Small intestine (tissue), 7 donors: ENCODE results near the gene MRPL27. TPM values are rescaled to one million over a fixed set of nuclear protein-coding genes. Genes with fewer than 3 reads are reported as not detected.

Experiments used
- DNase-seq, 2 donors: peaks; one replicate each; pipeline versions ENCODE4 v3.0.0 to v3.0.0-alpha.2; 2013
- FAIRE-seq: peaks from 2 replicates; lab custom pipeline; 2012; peaks lifted over from hg19 to GRCh38; lab: Jason Lieb, UNC
- H3K27ac ChIP-seq, 3 donors: one replicate each; pipeline ENCODE4 v1.5.1; 2013; ENCODE audit warnings: low read length in 2 of 3, mild to moderate bottlenecking in 2 of 3, control low read depth in 1 of 3, inconsistent platforms in 1 of 3, low read depth in 1 of 3, moderate library complexity in 1 of 3
- H3K27me3 ChIP-seq, 3 donors: one replicate each; pipeline ENCODE4 v1.6.1; 2013; ENCODE audit warnings: low read length in 3 of 3, inconsistent platforms in 1 of 3; ENCODE audit not compliant: control insufficient read depth in 3 of 3, insufficient read depth in 3 of 3
- H3K36me3 ChIP-seq, 3 donors: one replicate each; pipeline ENCODE4 v1.6.1; 2013; ENCODE audit warnings: low read length in 3 of 3, inconsistent platforms in 1 of 3, low read depth in 1 of 3, mild to moderate bottlenecking in 1 of 3, moderate library complexity in 1 of 3; ENCODE audit not compliant: control insufficient read depth in 3 of 3, insufficient read depth in 2 of 3
- H3K4me1 ChIP-seq, 3 donors: one replicate each; pipeline ENCODE4 v1.6.1; 2013; ENCODE audit warnings: low read length in 2 of 3, inconsistent platforms in 1 of 3, low read depth in 1 of 3, mild to moderate bottlenecking in 1 of 3, moderate library complexity in 1 of 3; ENCODE audit not compliant: control insufficient read depth in 3 of 3, insufficient read depth in 2 of 3
- H3K4me3 ChIP-seq, 3 donors: one replicate each; pipeline ENCODE4 v1.5.1; 2013; ENCODE audit warnings: low read length in 3 of 3, control low read depth in 1 of 3, inconsistent platforms in 1 of 3, low read depth in 1 of 3, mild to moderate bottlenecking in 1 of 3, moderate library complexity in 1 of 3
- H3K9me3 ChIP-seq, 2 donors: one replicate each; pipeline ENCODE4 v1.6.1; 2013; ENCODE audit warnings: low read depth in 1 of 2, low read length in 1 of 2; ENCODE audit not compliant: control insufficient read depth in 2 of 2, insufficient read depth in 1 of 2
- WGBS, 3 donors: extraction: QIAGEN DNeasy Blood & Tissue Kit; methylation state at CpG; one replicate each; pipeline ENCODE4 v1.1.7; 2013; 5-methylcytosine and 5-hydroxymethylcytosine counted together
- polyA plus RNA-seq, 4 donors: library from polyadenylated mRNA; stranded (reverse) in 3 of 4; unstranded in 1 of 4; fragments of 200-250 nt in 3 of 4; fragments of 120-200 nt in 1 of 4; gene quantifications; one replicate each; pipeline versions ENCODE4 v1.2.1 to v1.2.3, GENCODE V29; 2013
- donor health status: healthy with polysubstance abuse.
- donor health status: control.
- donor health status: control.
- donor health status: Bipolar disorder and iron deficiency.
- donor health status: healthy.

The MRPL27 gene
- polyA plus RNA-seq, 4 donors, result 70.9 to 247 (median 163) TPM

- Histone ChIP-seq H3K36me3 (peaks cover 11 to 95% (median 13%) of the 10 kb centered on the region in 3 donors), H3K4me1 (no peaks in the 10 kb centered on the region), H3K9me3 (no peaks in the 10 kb centered on the region), H3K4me3 (no peak overlapping the region), H3K27me3 (no peaks in the 10 kb centered on the region), H3K27ac (no peak overlapping the region)
- DNase-seq (no peak), FAIRE-seq (no peak)
- 93 to 97% (median 94%) methylated on average over 12 of the region's 12 CpGs for whole genome bisulfite sequencing, 3 donors
Observed at GRCh38 chr17:50356418-50356817, 16.6 kb downstream of the MRPL27 start.

- no peaks in the 10 kb centered on the region for H3K9me3 ChIP-seq
- H3K27ac ChIP-seq, result no peak overlapping the region
- no peaks in the 10 kb centered on the region for H3K27me3 ChIP-seq
- H3K4me3 ChIP-seq, result no peak overlapping the region
- FAIRE-seq (no peak), DNase-seq (no peak)
- H3K36me3 ChIP-seq, result peaks cover 11 to 90% (median 13%) of the 10 kb centered on the region in 3 donors
- WGBS, 3 donors, result 90 to 94% (median 92%) methylated on average over 19 to 20 of the region's 20 CpGs
- H3K4me1 ChIP-seq, result no peaks in the 10 kb centered on the region
Observed at GRCh38 chr17:50355701-50356341, 17.2 kb downstream of the MRPL27 start.

- Histone ChIP-seq H3K9me3 (no peaks in the 10 kb centered on the region), H3K36me3 (peaks cover 11 to 88% (median 13%) of the 10 kb centered on the region in 3 donors), H3K27me3 (no peaks in the 10 kb centered on the region), H3K4me1 (no peaks in the 10 kb centered on the region), H3K4me3 (no peak overlapping the region), H3K27ac (no peak overlapping the region)
- no peak for FAIRE-seq
- no peak for DNase-seq
- 75 to 94% (median 89%) methylated on average over 4 of the region's 4 CpGs for WGBS, 3 donors
Observed at GRCh38 chr17:50355336-50355700, 17.7 kb downstream of the MRPL27 start.

- WGBS, 3 donors, result 85 to 95% (median 92%) methylated on average over 13 of the region's 13 CpGs
- no peaks in the 10 kb centered on the region for H3K27me3 ChIP-seq
- no peak overlapping the region for H3K27ac ChIP-seq
- no peak overlapping the region for H3K4me3 ChIP-seq
- peaks cover 11 to 82% (median 13%) of the 10 kb centered on the region in 3 donors for H3K36me3 ChIP-seq
- H3K9me3 ChIP-seq, result no peaks in the 10 kb centered on the region
- H3K4me1 ChIP-seq, result no peaks in the 10 kb centered on the region
- FAIRE-seq, result no peak
- DNase-seq, result no peak
Observed at GRCh38 chr17:50354776-50355175, 18.2 kb downstream of the MRPL27 start.

GRCh38 chr17:50354198-50354597 is 18.8 kb downstream of the MRPL27 start:
- no peak overlapping the region for H3K4me3 ChIP-seq
- H3K27ac ChIP-seq, result no peak overlapping the region
- FAIRE-seq (no peak), DNase-seq (no peak)
- H3K27me3 ChIP-seq, result no peaks in the 10 kb centered on the region
- no peaks in the 10 kb centered on the region for H3K4me1 ChIP-seq
- WGBS, 3 donors, result 95% methylated on average over 15 of the region's 15 CpGs
- peaks cover 11 to 81% (median 13%) of the 10 kb centered on the region in 3 donors for H3K36me3 ChIP-seq
- no peaks in the 10 kb centered on the region for H3K9me3 ChIP-seq

GRCh38 chr17:50353600-50354195 is 19.3 kb downstream of the MRPL27 start:
- no peak for DNase-seq
- WGBS, 3 donors, result 93 to 97% (median 95%) methylated on average over 25 to 27 of the region's 27 CpGs

GRCh38 chr17:50352693-50353599 is 20.0 kb downstream of the MRPL27 start:
- H3K4me3 ChIP-seq, result no peak overlapping the region
- DNase-seq, result no peak
- no peaks in the 10 kb centered on the region for H3K27me3 ChIP-seq
- peaks cover 9 to 74% (median 9%) of the 10 kb centered on the region in 3 donors for H3K36me3 ChIP-seq
- H3K27ac ChIP-seq, result no peak overlapping the region
- H3K9me3 ChIP-seq, result no peaks in the 10 kb centered on the region
- 90 to 94% (median 94%) methylated on average over 21 of the region's 21 CpGs for WGBS, 3 donors
- H3K4me1 ChIP-seq, result no peaks in the 10 kb centered on the region
- FAIRE-seq, result no peak

More at GRCh38 chr17:50353600-50354195, 19.3 kb downstream of the MRPL27 start:
- no peak for FAIRE-seq
- Histone ChIP-seq H3K36me3 (peaks cover 11 to 80% (median 12%) of the 10 kb centered on the region in 3 donors), H3K27ac (no peak overlapping the region), H3K27me3 (no peaks in the 10 kb centered on the region), H3K4me3 (no peak overlapping the region), H3K9me3 (no peaks in the 10 kb centered on the region), H3K4me1 (no peaks in the 10 kb centered on the region)

- peaks cover 9 to 68% (median 9%) of the 10 kb centered on the region in 3 donors for H3K36me3 ChIP-seq
- no peak for FAIRE-seq
- H3K4me1 ChIP-seq, result peaks cover 0 to 3% (median 3%) of the 10 kb centered on the region in 3 donors
- no peaks in the 10 kb centered on the region for H3K27me3 ChIP-seq
- H3K9me3 ChIP-seq, result no peaks in the 10 kb centered on the region
- no peak overlapping the region for H3K27ac ChIP-seq
- WGBS, 3 donors, result 72 to 89% (median 78%) methylated on average over 6 of the region's 6 CpGs
- no peak overlapping the region for H3K4me3 ChIP-seq
- no peak for DNase-seq
Observed at GRCh38 chr17:50352072-50352692, 20.8 kb downstream of the MRPL27 start.
